ENCODE data around the gene PPIL1. TPM values are rescaled to one million over a fixed set of nuclear protein-coding genes. Genes with fewer than 3 reads are reported as not detected.

Gene PPIL1
- total and polyA plus RNA-seq, 5 donors, result 49.4 to 75.6 (median 67.5) TPM

DNA sequence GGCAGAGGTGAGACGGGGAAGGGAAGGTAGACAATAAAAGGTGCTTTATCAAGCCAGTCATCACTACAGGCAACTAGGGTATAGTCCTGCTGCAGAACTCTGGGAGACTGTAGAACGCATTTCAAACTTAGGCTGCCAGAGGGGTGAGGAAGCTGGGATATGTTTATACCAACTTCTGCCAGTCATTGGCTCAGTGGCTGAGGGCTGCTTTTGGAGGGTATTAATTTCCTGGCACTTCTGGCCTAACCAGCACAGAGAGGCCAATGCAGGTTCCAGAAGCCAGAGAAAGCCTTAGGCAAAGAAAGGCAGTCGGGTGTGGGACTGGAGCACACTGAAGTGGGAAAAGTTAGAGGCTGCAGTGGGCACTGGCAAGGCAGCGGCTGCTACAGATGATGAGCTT lies 31.4 kb downstream of the PPIL1 start:
- Histone ChIP-seq H3K9me3 (ENCODE audit: control insufficient read depth, low read length) (no peaks in the 10 kb centered on the region), H3K27me3 (ENCODE audit: control insufficient read depth, insufficient read depth) (no peaks in the 10 kb centered on the region), H3K27ac (ENCODE audit: low read length) (peak overlapping the region; percentile 96), H3K4me3 (ENCODE audit: low read length) (peak overlapping the region; percentile 41), H3K4me1 (ENCODE audit: control insufficient read depth, insufficient read depth, low read length) (peaks cover 8% of the 10 kb centered on the region)
- DNase-seq (no peak), ATAC-seq (no peak)
- WGBS, result 72% methylated on average over 4 of the region's 4 CpGs
- intact Hi-C loops (cut with DNase I), result no loop called here

DNA sequence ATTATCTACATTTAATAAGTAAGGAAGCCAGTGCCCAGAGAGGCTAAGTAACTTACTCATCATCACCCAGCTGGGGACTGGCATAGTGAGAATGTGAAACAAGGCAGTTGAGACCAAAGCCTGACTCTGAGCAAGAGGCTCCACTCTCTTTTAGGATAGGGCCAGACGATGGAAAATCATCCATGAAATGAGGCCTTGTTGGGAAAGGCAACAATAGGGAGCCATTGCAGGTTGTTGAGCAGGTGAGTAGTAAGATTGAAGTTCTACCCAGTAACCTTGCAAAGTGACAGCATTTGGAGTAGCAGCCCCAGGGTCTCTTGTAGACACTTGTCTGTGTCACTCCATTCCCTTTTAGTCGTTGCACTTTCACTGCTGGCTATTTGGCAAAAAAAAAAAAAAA lies 32.8 kb downstream of the PPIL1 start:
- no peaks in the 10 kb centered on the region for H3K27me3 ChIP-seq (ENCODE audit: control insufficient read depth, insufficient read depth)
- intact Hi-C loops (cut with DNase I), result no loop called here
- H3K27ac ChIP-seq (ENCODE audit: low read length), result peak overlapping the region; percentile 75
- WGBS, result 71% methylated on average over 2 of the region's 2 CpGs
- peaks cover 8% of the 10 kb centered on the region for H3K4me1 ChIP-seq (ENCODE audit: control insufficient read depth, insufficient read depth, low read length)
- no peaks in the 10 kb centered on the region for H3K9me3 ChIP-seq (ENCODE audit: control insufficient read depth, low read length)
- DNase-seq (no peak), ATAC-seq (no peak)
- H3K4me3 ChIP-seq (ENCODE audit: low read length), result peak overlapping the region; percentile 59

- Histone ChIP-seq H3K27ac (ENCODE audit: low read length) (peak overlapping the region; percentile 49), H3K4me3 (ENCODE audit: low read length) (peak overlapping the region; percentile 59), H3K4me1 (ENCODE audit: control insufficient read depth, insufficient read depth, low read length) (peaks cover 8% of the 10 kb centered on the region), H3K27me3 (ENCODE audit: control insufficient read depth, insufficient read depth) (no peaks in the 10 kb centered on the region), H3K9me3 (ENCODE audit: control insufficient read depth, low read length) (no peaks in the 10 kb centered on the region)
- WGBS, result 5% methylated on average over 44 of the region's 44 CpGs
- intact Hi-C loops (cut with DNase I), result no loop called here
- DNase-seq (peak; percentile 48 to 83 (median 78)), ATAC-seq (peak; percentile 1)
Observed at GRCh38 chr6:36840432-36841403, 33.9 kb downstream of the PPIL1 start.

GRCh38 chr6:36839749-36840431 lies 34.7 kb downstream of the PPIL1 start:
- peaks cover 8% of the 10 kb centered on the region for H3K4me1 ChIP-seq (ENCODE audit: control insufficient read depth, insufficient read depth, low read length)

DNA sequence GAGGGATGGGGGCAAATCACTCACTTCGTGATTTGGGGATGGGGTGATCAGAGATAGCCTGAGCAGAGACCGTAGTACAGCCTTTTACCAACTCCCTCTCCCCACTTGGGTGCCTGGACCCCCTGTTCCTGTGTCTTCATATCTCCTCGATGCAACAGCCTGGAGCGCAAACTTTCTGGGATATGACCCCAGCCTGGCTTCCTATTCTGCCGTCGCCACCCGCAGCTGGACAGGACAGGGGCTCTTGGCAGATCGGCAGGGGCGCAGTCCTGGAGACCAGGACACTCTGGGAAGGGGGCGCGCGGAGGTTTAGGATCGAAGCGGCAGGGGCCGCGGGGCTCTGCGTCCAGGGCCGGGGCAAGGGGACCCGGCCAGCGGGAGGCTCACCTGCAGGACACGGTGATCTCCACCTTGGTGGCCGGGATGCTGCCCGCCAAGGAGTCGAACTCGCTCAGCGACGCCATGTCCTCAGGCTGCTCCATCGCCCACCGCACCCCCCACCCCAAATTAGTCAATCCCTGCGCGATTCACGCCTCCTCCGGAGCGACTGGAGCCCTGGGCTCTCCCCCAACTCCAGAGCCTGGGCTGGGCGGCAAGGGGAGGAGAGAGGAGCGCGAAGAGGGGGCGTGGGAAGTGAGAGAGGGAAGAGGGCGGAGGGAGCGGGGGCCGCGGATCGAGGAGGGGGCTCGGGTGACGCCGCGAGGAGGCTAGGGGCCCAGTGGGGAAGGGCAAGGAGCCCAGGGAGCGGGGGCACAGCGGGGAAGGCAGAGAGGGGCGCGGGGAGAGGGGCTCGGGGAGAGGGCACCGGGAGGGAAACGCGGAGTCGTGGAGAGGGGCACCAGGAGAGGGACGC lies 35.5 kb downstream of the PPIL1 start, which contains the start of gene CPNE5:
Gene CPNE5, minus strand, starts transcription at position 549 of the 853 bp plus-strand sequence. Its CDS starts 67 bp downstream, at position 482.
- peak within 1 kb of the TSS; percentile 66 for H3K27ac ChIP-seq (ENCODE audit: low read length)
- H3K4me3 ChIP-seq (ENCODE audit: low read length), result peak within 1 kb of the TSS; percentile 59
- ATAC-seq (peak; percentile 9 to 23), DNase-seq (peak; percentile 55 to 81 (median 79))
- no peaks in the 10 kb centered on the region for H3K27me3 ChIP-seq (ENCODE audit: control insufficient read depth, insufficient read depth)
- intact Hi-C loops (cut with DNase I), result loop anchor here in 1 of 4 donors (10.0 kb wide), 1 partner anchor 74 kb away; no protein-coding TSS in a partner anchor
- peaks cover 8% of the 10 kb centered on the region for H3K4me1 ChIP-seq (ENCODE audit: control insufficient read depth, insufficient read depth, low read length)
- 5% methylated on average over 57 of the region's 57 CpGs for WGBS
- H3K9me3 ChIP-seq (ENCODE audit: control insufficient read depth, low read length), result no peaks in the 10 kb centered on the region

More at GRCh38 chr6:36839749-36840431, 34.7 kb downstream of the PPIL1 start:
- H3K27me3 ChIP-seq (ENCODE audit: control insufficient read depth, insufficient read depth), result no peaks in the 10 kb centered on the region
- intact Hi-C loops (cut with DNase I), result loop anchor here in 1 of 4 donors (10.0 kb wide), 1 partner anchor 75 kb away; no protein-coding TSS in a partner anchor
- H3K27ac ChIP-seq (ENCODE audit: low read length), result peak overlapping the region; percentile 66
- H3K9me3 ChIP-seq (ENCODE audit: control insufficient read depth, low read length), result no peaks in the 10 kb centered on the region
- peak; percentile 9 to 19 for ATAC-seq
- 1% methylated on average over 70 of the region's 70 CpGs for WGBS
- H3K4me3 ChIP-seq (ENCODE audit: low read length), result peak overlapping the region; percentile 59
- peak; percentile 62 to 89 (median 87) for DNase-seq

DNA sequence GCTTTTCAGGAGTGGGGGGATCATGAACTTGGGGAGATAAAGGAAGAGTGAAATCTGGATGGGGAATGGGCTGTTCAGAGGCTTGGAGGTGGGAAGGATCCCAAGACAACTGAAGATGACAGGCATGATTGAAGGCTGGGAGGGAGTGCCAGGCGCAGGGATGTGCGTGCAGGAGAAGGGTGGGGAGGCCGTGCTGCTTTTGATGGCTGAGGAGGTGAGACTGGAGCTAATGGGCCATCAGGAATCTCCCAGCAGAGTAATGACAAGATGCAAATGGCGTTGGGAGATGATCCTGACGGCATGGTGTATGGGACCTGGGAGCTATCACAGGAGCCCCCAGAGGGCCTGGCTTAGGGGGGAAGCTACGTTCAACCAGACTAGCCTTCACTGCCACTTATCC lies 36.9 kb downstream of the PPIL1 start:
- Histone ChIP-seq H3K4me1 (ENCODE audit: control insufficient read depth, insufficient read depth, low read length) (peaks cover 8% of the 10 kb centered on the region), H3K4me3 (ENCODE audit: low read length) (no peak overlapping the region), H3K9me3 (ENCODE audit: control insufficient read depth, low read length) (no peaks in the 10 kb centered on the region), H3K27ac (ENCODE audit: low read length) (peak overlapping the region; percentile 62), H3K27me3 (ENCODE audit: control insufficient read depth, insufficient read depth) (no peaks in the 10 kb centered on the region)
- intact Hi-C loops (cut with DNase I), result loop anchor here in 1 of 4 donors (10.0 kb wide), 1 partner anchor 73 kb away; no protein-coding TSS in a partner anchor
- no peak for ATAC-seq
- WGBS, result 72% methylated on average over 6 of the region's 6 CpGs
- peak in 1 of 3 donors; percentile 44 for DNase-seq

DNA sequence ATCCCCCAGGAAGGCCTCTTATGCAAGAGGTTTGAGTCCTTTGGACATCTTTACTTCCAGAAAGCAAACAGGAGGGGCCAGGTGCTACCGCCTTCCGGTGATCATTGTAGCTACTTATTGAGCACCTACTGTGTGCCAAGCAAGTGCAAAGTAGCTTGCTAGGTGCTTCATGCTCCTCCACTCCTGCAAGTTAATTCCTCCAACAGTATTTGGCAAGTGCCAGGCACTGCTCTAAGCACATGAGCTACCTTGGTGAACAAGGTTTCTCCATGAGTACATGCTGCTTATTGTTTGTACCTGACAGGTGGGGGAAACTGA lies 37.6 kb downstream of the PPIL1 start:
- Histone ChIP-seq H3K27ac (ENCODE audit: low read length) (peak overlapping the region; percentile 40), H3K4me1 (ENCODE audit: control insufficient read depth, insufficient read depth, low read length) (peaks cover 8% of the 10 kb centered on the region), H3K4me3 (ENCODE audit: low read length) (no peak overlapping the region), H3K27me3 (ENCODE audit: control insufficient read depth, insufficient read depth) (no peaks in the 10 kb centered on the region), H3K9me3 (ENCODE audit: control insufficient read depth, low read length) (no peaks in the 10 kb centered on the region)
- DNase-seq (no peak), ATAC-seq (no peak)
- 86% methylated on average over 2 of the region's 2 CpGs for WGBS
- intact Hi-C loops (cut with DNase I), result loop anchor here in 1 of 4 donors (10.0 kb wide), 1 partner anchor 72 kb away; no protein-coding TSS in a partner anchor

GRCh38 chr6:36836111-36837021 lies 38.2 kb downstream of the PPIL1 start:
- intact Hi-C loops (cut with DNase I), result loop anchor here in 1 of 4 donors (10.0 kb wide), 1 partner anchor 72 kb away; no protein-coding TSS in a partner anchor
- DNase-seq (peak in 1 of 3 donors; percentile 58), ATAC-seq (peak; percentile 9)
- WGBS, result 73% methylated on average over 3 of the region's 3 CpGs
- Histone ChIP-seq H3K4me1 (ENCODE audit: control insufficient read depth, insufficient read depth, low read length) (peaks cover 8% of the 10 kb centered on the region), H3K9me3 (ENCODE audit: control insufficient read depth, low read length) (no peaks in the 10 kb centered on the region), H3K27ac (ENCODE audit: low read length) (peak overlapping the region; percentile 61), H3K27me3 (ENCODE audit: control insufficient read depth, insufficient read depth) (no peaks in the 10 kb centered on the region), H3K4me3 (ENCODE audit: low read length) (no peak overlapping the region)

GRCh38 chr6:36834576-36835341 lies 39.8 kb downstream of the PPIL1 start:
- peak overlapping the region; percentile 25 for H3K27ac ChIP-seq (ENCODE audit: low read length)
- DNase-seq (peak in 2 of 3 donors; percentile 66 to 73), ATAC-seq (peak; percentile 1 to 12)
- H3K4me3 ChIP-seq (ENCODE audit: low read length), result no peak overlapping the region
- no peaks in the 10 kb centered on the region for H3K9me3 ChIP-seq (ENCODE audit: control insufficient read depth, low read length)
- 50% methylated on average over 17 of the region's 17 CpGs for WGBS
- H3K4me1 ChIP-seq (ENCODE audit: control insufficient read depth, insufficient read depth, low read length), result peaks cover 10% of the 10 kb centered on the region
- H3K27me3 ChIP-seq (ENCODE audit: control insufficient read depth, insufficient read depth), result no peaks in the 10 kb centered on the region
- intact Hi-C loops (cut with DNase I), result loop anchor here in 2 of 4 donors (5.0 to 10.0 kb wide), 2 partner anchors 62 to 70 kb away; no protein-coding TSS in a partner anchor

Data from right cardiac atrium (tissue), 5 donors.